ENCODE data around the gene OGN.
"Not testable (repeated sequence)": the region's sequence is repeated elsewhere in the genome, so short reads cannot be mapped to it uniquely, and the experiment has no call there.

Gene OGN

DNA sequence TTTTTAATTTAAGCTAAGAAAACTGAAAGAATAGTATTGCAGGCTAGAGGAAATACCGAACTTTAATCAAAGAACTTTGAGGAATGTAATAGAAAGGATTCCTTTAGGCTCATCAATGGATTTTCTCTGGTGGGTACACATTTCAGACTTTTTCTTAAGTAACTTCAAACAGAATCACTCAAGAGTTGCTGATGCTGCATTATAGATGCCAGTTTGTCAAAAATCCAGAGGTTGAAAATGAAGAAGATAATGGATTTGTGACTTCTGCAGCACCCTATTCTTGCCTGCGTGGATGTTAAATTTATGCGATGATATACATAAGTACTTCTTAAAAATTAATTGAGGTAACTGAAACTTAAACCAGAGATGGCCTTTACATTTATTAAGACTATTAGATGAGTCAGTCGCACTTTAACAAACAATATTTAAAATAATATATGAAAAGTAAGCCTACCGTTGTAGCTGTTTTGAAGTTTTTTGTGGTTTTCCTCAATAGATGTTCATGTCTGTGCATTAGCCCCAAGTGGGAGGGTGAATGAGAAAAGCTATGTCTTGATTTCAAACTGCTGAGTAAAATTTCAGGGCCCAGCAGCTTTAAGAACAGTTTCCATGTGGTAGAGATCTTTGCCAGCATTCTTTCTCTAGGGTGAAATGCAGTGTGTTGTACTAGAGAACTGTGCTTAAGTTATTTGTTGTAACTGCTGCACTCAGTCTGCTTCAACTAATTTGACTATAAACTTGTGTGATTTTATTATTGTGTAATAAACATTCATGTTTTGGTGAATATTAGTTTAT, at the start of gene OGN:
TSS of gene OGN (minus strand) at position 537 of the 795 bp plus-strand sequence. CDS start 1,171 bp downstream, outside the sequence.
- DNase-seq (ENCODE audit: low spot score), result no peak

GRCh38 chr9:92446536-92446935, 42.2 kb upstream of the OGN start:
- DNase-seq (ENCODE audit: low spot score), result no peak

DNA sequence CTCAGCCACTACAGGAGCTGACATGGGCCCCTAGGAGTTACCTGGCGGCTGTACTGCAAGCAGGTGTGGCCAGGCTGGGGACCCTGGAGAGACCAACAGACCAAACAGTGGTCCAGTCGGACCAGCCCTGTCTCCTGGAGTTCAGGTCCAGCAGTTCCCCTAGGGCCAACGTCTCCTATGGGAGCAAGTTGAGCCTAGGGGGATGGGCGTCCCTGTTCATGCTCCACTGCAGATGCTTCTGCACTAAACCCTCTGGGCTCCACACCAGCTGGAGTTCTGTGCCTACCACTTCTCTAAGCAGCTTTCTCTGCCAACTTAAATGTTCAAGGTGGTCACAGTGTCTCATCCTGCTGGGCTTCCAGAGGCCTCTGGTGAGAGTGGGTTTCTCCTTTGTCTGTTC, 40.5 kb upstream of the OGN start:
- no peak for DNase-seq (ENCODE audit: low spot score)

GRCh38 chr9:92440751-92441046, 36.3 kb upstream of the OGN start:
- no peak for DNase-seq (ENCODE audit: low spot score)

- no peak for DNase-seq (ENCODE audit: low spot score)
Measured at GRCh38 chr9:92439921-92440750, 35.8 kb upstream of the OGN start.

- no peak for DNase-seq (ENCODE audit: low spot score)
Measured at GRCh38 chr9:92438900-92439526, 34.6 kb upstream of the OGN start.

- DNase-seq (ENCODE audit: low spot score), result no peak
Measured at GRCh38 chr9:92435263-92435662, 30.9 kb upstream of the OGN start.

- DNase-seq (ENCODE audit: low spot score), result no peak
Measured at GRCh38 chr9:92432972-92433548, 28.7 kb upstream of the OGN start.

DNA sequence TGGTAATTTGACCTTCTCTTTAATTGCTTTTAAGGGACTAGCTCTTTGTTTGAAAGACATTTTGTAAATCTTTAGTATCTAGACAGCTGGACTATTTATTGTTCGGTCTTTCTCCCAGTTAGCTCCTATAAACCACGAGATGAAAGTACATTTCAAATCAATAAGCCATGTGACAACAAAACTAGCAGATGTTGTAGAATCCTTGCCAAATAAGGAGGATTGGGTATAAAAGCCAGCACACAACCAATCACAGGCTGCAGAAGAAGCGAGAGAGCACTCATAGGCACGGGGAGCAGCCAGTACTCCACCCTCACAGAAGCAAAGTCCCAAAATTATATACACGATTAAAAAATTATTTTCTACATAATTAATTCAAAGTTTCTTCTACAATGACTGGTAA, 28.0 kb upstream of the OGN start:
- DNase-seq (ENCODE audit: low spot score), result no peak

DNA sequence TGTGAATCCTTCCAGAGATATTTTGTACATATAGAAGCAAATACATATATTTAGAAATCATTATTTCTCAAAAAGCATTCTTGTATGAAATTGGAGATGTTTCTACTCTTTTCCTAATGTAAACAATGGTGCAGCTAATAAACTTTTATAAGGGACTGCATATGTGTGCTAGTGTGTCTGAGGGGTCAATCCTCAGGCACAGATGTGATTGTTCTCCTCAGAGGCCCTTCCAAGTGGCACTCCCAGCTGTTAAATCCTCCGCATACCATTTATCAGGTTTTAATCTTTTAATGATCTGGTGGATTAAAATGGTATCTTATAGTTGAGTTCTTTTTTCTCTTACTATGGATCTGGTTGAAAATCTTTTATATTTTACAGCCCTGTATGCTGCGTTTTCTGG, 25.5 kb upstream of the OGN start:
- DNase-seq (ENCODE audit: low spot score), result no peak

DNA sequence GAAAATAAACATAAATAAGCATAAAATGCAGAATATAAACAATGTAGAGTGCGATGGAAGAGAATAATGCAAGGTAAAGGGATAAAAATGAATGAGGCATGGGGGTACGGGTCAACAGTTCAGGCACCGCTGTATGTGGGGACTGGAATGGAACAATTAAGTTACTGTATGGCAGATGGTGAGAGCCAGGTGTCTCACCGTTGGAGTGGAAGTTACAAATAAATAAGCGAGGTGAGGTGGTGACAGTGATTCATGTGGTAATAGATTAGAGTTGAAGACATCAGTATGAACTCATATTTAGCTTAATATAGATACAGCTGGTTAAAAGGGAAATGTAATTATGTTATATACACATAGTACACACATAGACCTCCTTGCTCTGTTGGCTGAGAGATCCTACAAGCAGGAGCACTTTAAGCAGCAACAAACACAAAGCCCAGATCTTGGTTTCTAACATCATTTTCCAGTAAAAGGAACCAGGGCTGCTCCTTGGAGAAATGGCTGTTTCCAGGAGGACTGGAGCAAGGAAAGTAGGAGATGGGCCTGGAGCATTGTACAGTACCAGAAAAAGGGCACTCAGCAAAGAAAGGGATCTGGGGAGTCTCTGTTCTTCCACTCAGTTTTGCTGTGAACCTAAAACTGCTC, 22.2 kb upstream of the OGN start:
- no peak for DNase-seq (ENCODE audit: low spot score)

- DNase-seq (ENCODE audit: low spot score), result no peak
Measured at GRCh38 chr9:92425474-92425873, 21.1 kb upstream of the OGN start.

DNA sequence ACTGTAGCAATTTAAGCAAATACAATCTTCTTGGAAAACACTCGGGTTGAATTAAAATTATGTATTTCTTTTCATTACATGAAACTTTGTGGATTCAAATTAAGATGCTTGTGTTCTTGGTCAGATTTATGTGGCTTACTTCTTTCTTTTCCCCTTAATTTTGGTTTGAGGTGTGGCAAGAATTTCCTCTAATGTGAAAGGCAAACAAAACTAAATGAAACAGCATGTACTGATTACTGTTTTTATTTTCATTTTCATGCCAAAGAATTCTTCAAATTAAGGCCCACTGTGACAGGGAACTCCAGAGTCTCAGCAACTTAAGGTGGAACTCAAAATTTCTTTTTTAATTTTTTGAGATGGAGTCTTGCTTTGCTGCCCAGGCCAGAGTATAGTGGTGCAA, 20.0 kb upstream of the OGN start, which contains the start of gene OMD:
TSS of gene OMD (minus strand) at position 132 of the 400 bp plus-strand sequence. CDS start 6,913 bp downstream, outside the sequence.
- DNase-seq (ENCODE audit: low spot score), result no peak

- no peak for DNase-seq (ENCODE audit: low spot score)
Measured at GRCh38 chr9:92423612-92424011, 19.2 kb upstream of the OGN start.

DNA sequence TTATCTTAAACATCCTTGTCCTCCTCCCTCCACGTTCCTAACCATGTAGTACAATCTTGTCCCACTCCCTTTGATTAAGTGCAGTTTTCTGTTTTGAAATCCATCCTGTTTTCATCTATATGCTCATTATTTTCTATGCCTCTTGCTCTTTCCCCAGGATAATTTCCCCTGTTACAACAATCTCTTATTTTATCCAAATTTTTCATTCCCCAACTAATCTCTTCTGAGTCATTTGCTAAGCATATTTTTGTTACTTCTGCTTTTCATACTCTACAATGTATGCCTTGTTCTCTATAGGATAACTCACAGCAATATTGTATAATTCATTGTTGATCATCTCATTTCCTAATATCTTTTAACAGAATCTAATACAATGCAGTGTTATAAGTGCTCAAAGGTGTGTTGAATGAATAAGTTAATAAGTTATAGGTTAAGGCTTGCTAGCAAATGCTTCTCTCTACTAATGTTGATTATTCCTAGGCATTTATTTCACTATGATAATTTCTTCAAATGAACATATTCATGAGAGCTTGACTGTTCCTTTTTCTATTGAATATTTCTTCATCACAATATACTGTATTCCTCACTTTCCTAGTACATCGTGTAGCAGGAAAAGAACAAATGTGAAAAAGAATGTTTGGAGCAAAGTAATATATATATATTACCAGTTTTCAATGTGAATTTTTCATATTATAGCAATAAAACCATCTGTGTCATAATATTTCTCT, 18.4 kb upstream of the OGN start:
- DNase-seq (ENCODE audit: low spot score), result no peak

- DNase-seq (ENCODE audit: low spot score), result no peak
Measured at GRCh38 chr9:92414566-92414965, 10.2 kb upstream of the OGN start.

DNA sequence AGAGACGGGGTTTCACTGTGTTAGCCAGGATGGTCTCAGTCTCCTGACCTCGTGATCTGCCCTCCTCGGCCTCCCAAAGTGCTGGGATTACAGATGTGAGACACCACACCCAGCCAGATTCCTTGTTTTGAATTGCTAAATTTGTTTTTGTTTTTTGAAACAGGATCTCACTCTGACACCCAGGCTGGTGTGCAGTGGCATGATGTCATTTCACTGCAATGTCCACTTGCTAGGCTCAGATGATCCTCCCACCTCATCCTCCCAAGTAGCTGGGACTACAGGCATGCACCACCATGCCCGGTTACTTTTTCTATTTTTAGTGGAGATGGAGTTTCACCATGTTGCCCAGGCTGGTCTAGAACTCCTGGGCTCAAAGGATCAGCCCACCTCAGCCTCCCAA, 6.8 kb upstream of the OGN start:
- not testable (repeated sequence) for DNase-seq (ENCODE audit: low spot score)

DNA sequence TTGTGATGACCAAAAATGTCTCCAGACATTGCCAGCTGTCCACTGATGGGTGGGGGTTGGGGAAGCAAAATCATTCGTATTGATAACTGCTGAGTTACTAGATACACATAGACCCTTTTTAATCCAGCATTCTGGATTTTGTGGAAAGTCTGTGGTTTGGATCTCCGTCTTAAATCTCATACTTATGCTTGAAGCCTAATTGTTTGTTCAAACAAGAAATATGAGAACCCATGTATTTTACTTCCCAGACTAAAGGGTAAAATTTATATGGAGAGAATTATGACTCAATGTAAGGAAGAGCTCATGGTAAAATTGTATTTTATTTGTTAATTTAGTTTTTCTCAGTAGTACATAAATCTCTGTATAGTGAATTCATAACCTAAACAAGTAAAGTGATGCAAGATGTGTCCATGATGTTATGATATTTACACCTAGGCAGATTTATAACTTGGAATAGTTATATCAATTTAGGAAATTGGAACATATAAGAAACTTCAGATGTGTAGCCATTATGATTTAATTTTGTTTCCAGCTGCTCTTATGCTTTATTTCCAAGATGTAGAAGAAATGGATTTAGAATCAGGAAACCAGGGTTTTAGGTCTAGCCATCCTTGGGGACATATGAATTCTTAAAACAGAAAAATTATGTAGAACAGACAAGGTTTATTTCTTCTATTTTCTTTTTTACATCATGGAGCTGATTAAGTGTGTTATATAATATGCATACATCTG, 4.5 kb upstream of the OGN start:
- no peak for DNase-seq (ENCODE audit: low spot score)

- DNase-seq (ENCODE audit: low spot score), result no peak
Measured at GRCh38 chr9:92407818-92408217, 3.4 kb upstream of the OGN start.

GRCh38 chr9:92406477-92406876, 2.1 kb upstream of the OGN start:
- no peak for DNase-seq (ENCODE audit: low spot score)

DNA sequence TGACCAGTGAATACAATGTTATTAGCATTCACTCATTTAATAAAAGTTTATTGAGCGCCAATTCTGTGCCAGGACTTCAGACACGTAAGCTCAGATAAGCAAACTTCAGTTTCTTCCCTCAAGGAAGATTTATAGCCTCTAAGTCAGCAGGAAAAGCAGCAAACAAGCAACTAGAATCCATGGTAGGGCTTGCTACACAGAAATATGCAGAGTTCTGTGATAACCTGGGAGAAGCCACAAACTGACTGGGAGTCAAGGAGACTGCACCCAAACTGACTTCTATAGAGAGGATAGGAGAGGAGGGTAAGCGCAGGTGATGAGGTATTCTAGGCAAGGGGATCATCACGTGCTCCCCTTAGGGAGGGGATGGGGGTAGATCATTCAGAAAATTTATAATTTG, 1.4 kb upstream of the OGN start:
- DNase-seq (ENCODE audit: low spot score), result no peak

All from hematopoietic multipotent progenitor cell treated with erythropoietin and hydrocortisone succinate and interleukin-3 and kit ligand, for 15 days (in vitro differentiated cells).